Mesothelial cell of epicardium (in vitro differentiated cells): Measurements from ENCODE around the gene LAMB3. TPM values are rescaled to one million over a fixed set of nuclear protein-coding genes. Genes with fewer than 3 reads are reported as not detected.

Experiments used
- DNase-seq, 2 experiments: peaks; one replicate each; pipeline ENCODE4 v3.0.0; 2021; ENCODE audit warnings: low spot score in 2 of 2; ENCODE audit not compliant: unreplicated experiment in 2 of 2
- H3K27ac Mint-ChIP-seq: 2 replicates; pipeline ENCODE4 v1.8.0; 2021; ENCODE audit warnings: mixed read lengths
- H3K27me3 Mint-ChIP-seq: 2 replicates; pipeline ENCODE4 v1.8.0; 2021; ENCODE audit warnings: low read depth, mixed read lengths
- H3K36me3 Mint-ChIP-seq: 2 replicates; pipeline ENCODE4 v1.8.0; 2021; ENCODE audit warnings: mixed read lengths
- H3K4me1 Mint-ChIP-seq: 2 replicates; pipeline ENCODE4 v1.8.0; 2021; ENCODE audit warnings: mixed read lengths
- H3K4me3 Mint-ChIP-seq: 2 replicates; pipeline ENCODE4 v1.8.0; 2021; ENCODE audit warnings: mild to moderate bottlenecking, moderate library complexity, mixed read lengths
- H3K9me3 Mint-ChIP-seq: 2 replicates; pipeline ENCODE4 v1.8.0; 2021; ENCODE audit warnings: mixed read lengths
- total RNA-seq: library from RNA; stranded (reverse); gene quantifications from 3 replicates; pipeline ENCODE4 v1.2.1, GENCODE V29; 2021
- TF ChIP-seq, protein P1 (sequence below): fragments of 200-600 bp; sonication (generic); IDR thresholded peaks from one replicate; pipeline ENCODE4 v1.5.0; 2021; ENCODE audit warnings: antibody characterized with exemption; ENCODE audit not compliant: unreplicated experiment

Gene LAMB3
- total RNA-seq, 1 donor from 2014 or later: 34.7 TPM

DNA sequence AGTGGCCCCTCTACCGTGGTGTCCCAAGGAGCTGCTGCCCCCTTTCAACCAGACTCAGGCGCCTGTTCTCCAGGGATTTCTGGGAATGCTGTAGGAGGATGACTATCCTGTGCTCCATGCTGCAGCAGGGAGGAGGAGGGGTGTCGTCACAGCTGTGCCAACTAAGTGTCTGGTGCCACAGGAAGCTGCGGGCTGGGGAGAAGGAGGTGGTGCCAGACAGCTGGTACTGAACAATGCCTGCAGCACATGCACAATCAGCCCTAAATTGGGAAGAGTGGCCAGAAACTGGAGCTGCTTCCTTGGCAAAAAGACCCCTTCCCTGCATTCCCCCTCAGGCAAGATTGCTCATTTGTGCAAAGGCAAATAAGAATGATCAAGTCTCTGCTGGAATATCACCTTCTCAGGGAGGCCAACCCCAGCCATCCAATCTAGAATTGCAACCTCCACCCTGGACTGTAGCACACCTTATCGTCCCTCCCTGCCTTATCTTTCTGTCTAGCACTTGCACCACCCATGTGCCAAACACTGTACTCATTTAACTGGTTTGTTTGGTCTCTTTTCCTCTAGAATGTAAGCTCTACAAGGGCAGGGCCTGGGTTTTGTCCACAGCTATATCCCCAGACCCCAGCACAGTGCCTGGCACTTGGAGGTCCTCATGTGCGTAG is 33.3 kb downstream of the LAMB3 start:
- Mint-ChIP-seq H3K27ac (no peak overlapping the region), H3K4me1 (peaks cover 21% of the 10 kb centered on the region), H3K36me3 (peaks cover 13% of the 10 kb centered on the region), H3K9me3 (no peaks in the 10 kb centered on the region), H3K27me3 (peaks cover 5% of the 10 kb centered on the region), H3K4me3 (no peak overlapping the region)
- TF ChIP-seq, protein P1, sequence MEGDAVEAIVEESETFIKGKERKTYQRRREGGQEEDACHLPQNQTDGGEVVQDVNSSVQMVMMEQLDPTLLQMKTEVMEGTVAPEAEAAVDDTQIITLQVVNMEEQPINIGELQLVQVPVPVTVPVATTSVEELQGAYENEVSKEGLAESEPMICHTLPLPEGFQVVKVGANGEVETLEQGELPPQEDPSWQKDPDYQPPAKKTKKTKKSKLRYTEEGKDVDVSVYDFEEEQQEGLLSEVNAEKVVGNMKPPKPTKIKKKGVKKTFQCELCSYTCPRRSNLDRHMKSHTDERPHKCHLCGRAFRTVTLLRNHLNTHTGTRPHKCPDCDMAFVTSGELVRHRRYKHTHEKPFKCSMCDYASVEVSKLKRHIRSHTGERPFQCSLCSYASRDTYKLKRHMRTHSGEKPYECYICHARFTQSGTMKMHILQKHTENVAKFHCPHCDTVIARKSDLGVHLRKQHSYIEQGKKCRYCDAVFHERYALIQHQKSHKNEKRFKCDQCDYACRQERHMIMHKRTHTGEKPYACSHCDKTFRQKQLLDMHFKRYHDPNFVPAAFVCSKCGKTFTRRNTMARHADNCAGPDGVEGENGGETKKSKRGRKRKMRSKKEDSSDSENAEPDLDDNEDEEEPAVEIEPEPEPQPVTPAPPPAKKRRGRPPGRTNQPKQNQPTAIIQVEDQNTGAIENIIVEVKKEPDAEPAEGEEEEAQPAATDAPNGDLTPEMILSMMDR: no peak
- no peak for DNase-seq

DNA sequence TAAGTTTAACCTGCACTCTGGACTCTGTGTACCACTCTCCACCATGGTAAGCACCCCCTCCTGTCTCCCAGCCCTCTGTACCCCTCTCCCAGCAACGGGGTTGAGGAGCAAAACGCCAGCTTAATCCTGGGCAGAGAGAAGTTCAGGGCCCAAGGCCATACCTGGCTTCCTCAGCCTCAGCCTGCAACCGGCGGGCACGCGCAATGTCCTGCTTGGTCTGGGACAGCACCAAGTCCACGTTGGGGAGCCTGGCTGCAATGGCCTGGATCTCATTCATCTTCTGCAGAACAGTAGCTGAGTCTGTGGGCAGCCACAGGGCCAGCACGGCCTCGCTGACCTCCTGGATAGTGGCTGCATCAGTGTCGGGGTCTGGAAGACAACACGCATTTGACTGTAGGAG is 33.9 kb downstream of the LAMB3 start:
- Mint-ChIP-seq H3K4me3 (no peak overlapping the region), H3K36me3 (peaks cover 13% of the 10 kb centered on the region), H3K27ac (no peak overlapping the region), H3K27me3 (peaks cover 5% of the 10 kb centered on the region), H3K4me1 (peaks cover 21% of the 10 kb centered on the region), H3K9me3 (no peaks in the 10 kb centered on the region)
- DNase-seq: no peak
- TF ChIP-seq, protein P1: no peak

DNA sequence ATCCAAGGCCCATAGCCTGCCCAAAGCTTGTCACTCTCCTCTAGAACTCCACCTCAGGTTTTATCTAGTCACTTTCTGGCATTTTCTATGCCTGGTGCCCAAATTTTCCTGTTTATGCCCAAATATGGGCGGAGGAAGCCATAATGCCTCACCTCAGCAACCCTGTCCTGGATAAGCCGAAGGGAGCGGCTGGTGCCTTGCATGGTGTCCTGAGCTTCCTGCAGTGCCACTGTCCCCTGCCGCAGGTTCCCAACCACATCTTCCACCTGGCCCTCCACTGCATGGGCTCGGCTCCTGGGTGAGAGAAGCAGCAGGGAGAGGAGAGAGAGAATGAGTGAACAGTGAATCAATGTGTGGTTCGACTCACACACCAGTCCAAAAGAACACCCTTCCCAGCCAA is 34.5 kb downstream of the LAMB3 start:
- no peak for DNase-seq
- H3K4me1 Mint-ChIP-seq: peaks cover 21% of the 10 kb centered on the region
- TF ChIP-seq, protein P1: no peak
- peaks cover 5% of the 10 kb centered on the region for H3K27me3 Mint-ChIP-seq
- H3K9me3 Mint-ChIP-seq: no peaks in the 10 kb centered on the region
- H3K36me3 Mint-ChIP-seq: peaks cover 13% of the 10 kb centered on the region
- H3K4me3 Mint-ChIP-seq: no peak overlapping the region
- H3K27ac Mint-ChIP-seq: no peak overlapping the region

DNA sequence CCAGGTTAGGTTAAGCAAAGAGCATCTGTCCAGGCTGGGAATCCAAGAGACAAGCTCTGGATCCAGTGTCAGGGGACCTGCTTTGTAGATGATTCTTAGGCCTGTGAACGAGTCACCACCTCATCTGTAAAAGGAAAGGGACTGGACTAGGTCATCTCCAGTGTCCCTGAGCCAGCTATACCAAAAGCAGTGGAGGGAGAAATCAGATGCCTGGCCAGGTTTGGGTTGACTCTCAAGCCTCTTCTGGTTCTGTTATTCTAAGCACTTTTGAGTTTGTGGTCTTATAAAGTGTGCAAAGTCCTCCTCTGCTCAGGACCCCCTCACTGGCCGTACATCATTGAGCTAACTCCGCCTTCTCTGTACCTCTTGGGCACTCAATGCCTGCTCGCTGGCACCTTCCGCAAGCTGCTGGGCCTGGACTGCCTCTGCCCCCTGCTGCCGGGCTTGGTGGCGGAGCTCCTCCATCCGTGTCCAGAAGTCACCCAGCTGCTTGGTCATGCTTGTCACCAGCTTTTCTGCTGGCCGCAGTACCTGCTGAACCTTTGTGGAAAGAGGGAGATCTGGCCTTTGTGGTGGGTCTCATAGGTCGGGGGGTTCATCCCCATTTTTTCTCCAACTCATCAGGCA is 35.1 kb downstream of the LAMB3 start:
- Mint-ChIP-seq H3K9me3 (no peaks in the 10 kb centered on the region), H3K4me1 (peaks cover 21% of the 10 kb centered on the region), H3K4me3 (no peak overlapping the region), H3K36me3 (peaks cover 13% of the 10 kb centered on the region), H3K27ac (no peak overlapping the region), H3K27me3 (peaks cover 5% of the 10 kb centered on the region)
- TF ChIP-seq, protein P1: no peak
- no peak for DNase-seq

DNA sequence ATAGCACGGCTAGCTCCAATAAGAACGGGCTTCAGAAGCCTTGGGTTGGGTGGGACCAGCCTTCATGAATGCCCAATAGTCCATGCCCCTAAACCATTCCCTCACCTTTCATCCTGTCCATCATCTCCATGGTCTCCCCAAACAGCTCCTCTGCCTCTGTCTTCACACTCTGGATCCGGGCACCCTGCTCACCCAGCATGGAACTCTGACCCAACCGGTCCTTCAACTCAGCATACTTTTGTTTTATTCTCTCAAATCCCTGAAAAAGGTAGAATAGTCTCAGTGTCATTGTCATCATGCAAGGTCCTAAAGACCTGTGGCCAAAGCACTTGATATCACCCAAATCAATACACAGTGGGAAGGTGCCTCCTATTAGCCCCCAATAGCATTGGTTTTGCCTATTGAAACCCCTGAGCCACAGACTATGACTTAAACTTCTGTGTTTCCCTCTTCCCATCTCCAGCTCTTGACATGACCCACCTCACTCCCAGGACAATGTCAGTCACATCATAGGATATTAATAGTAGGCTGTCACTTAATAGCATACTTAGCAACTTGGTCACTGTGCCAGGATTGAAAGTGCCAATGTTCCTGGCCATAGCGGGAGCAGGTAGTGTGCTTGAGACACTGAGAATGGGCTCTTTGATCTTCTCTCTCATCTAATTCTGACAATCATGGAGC is 35.7 kb downstream of the LAMB3 start:
- TF ChIP-seq, protein P1: no peak
- no peak for DNase-seq
- H3K27me3 Mint-ChIP-seq: peaks cover 2% of the 10 kb centered on the region
- no peak overlapping the region for H3K27ac Mint-ChIP-seq
- H3K4me1 Mint-ChIP-seq: peaks cover 17% of the 10 kb centered on the region
- peaks cover 13% of the 10 kb centered on the region for H3K36me3 Mint-ChIP-seq
- no peaks in the 10 kb centered on the region for H3K9me3 Mint-ChIP-seq
- H3K4me3 Mint-ChIP-seq: no peak overlapping the region
